Gastrocnemius medialis (tissue), 4 donors: Measurements from ENCODE around the gene GEMIN8.

Experiments used
- POLR2A ChIP-seq, 2 donors: fragments of 450-650 bp; IDR thresholded peaks; one replicate each; pipeline ENCODE4 v1.6.1; 2017; ENCODE audit warnings: antibody characterized with exemption in 2 of 2, mild to moderate bottlenecking in 2 of 2, moderate library complexity in 2 of 2
- TF ChIP-seq, protein P1 (sequence below), 5 experiments: fragments of 450-650 bp in 3 of 5; fragments of 200-600 bp in 2 of 5; sonication (generic) in 2 of 5; IDR thresholded peaks in 4 of 5; conservative IDR thresholded peaks in 1 of 5; 1 replicate in 4 of 5; 2 replicates in 1 of 5; pipeline ENCODE4 v1.5.1; 2016 to 2019; ENCODE audit warnings: antibody characterized with exemption in 5 of 5, mild to moderate bottlenecking in 3 of 5, moderate library complexity in 3 of 5

DNA sequence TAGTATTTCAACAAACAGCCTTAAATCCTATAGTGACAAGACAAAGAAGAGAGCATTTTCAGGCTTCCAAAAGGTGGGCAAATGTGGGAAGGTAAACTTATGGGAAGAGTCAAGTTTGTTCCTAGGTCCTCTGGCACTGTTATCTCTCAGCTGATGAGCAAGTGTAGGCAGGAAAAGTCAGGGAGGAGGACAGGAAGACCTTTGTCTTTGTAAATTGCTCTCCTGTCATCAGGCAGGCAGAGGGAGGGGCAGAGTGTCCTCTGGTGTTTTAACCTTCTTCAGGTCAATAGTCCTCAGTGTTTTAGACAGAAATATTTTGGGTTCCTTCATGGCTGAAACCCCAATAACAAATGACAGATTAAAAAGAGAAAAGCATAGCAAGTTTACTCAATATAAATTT is 13.5 kb upstream of the GEMIN8 start:
- no peak for TF ChIP-seq POLR2A (IDR thresholded peaks at IDR 0.05)
- TF ChIP-seq, protein P1, sequence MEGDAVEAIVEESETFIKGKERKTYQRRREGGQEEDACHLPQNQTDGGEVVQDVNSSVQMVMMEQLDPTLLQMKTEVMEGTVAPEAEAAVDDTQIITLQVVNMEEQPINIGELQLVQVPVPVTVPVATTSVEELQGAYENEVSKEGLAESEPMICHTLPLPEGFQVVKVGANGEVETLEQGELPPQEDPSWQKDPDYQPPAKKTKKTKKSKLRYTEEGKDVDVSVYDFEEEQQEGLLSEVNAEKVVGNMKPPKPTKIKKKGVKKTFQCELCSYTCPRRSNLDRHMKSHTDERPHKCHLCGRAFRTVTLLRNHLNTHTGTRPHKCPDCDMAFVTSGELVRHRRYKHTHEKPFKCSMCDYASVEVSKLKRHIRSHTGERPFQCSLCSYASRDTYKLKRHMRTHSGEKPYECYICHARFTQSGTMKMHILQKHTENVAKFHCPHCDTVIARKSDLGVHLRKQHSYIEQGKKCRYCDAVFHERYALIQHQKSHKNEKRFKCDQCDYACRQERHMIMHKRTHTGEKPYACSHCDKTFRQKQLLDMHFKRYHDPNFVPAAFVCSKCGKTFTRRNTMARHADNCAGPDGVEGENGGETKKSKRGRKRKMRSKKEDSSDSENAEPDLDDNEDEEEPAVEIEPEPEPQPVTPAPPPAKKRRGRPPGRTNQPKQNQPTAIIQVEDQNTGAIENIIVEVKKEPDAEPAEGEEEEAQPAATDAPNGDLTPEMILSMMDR (IDR thresholded peaks at IDR 0.05 in 4 of 5, conservative IDR thresholded peaks at IDR 0.05 in 1 of 5): no peak
